NCI-H2081 (cell line): Measurements from ENCODE around the gene NEDD4L.
A peak's percentile ranks its signal among the peaks of the same experiment; 100 is the strongest.
"Not testable (repeated sequence)": the region's sequence is repeated elsewhere in the genome, so short reads cannot be mapped to it uniquely, and the experiment has no call there.

Source experiments
- DNase-seq, 2 experiments: peaks; one replicate each; lab custom pipeline; 2025; lab: John Stamatoyannopoulos, UW

NEDD4L gene

GRCh38 chr18:58241877-58242276 is 197.9 kb downstream of the NEDD4L start:
- DNase-seq, result peak in 1 of 2 experiments; percentile 11

DNA sequence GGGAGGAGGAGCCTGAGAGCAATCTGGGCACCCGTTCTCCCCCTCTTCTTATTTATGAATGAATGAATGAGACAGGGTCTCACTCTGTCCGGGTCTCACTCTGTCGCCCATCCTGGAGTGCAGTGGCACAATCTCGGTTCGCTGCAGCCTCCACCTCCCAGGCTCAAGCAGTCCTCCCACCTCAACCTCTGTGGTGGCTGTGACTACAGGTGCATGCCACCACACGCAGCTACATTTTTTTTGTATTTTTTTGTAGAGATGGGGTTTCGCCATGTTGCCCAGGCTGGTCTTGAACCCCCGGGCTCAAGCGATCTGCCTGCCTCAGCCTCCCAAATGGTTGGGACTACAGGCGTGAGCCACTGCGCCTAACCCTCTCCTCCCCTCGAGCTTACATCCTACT is 198.4 kb downstream of the NEDD4L start:
- DNase-seq, result no peak

DNA sequence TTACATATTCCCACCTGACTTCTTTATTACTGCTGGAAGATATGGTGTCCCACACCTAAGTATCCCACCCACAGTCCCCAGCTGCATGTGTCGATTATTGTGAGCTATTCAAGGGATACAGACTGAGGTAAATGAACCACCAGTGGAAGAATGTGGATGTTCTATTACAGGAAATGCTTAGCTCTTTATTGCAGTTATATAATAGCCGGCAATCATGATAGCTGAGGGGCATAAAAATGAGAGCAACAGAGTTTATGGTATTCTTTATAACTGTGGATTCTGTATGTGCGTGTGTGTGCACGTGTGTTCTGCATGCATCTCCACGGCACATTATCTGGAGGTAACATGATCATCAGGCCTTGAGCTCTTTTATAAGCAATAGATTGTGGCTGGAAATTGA is 198.9 kb downstream of the NEDD4L start:
- no peak for DNase-seq

GRCh38 chr18:58243401-58243800 is 199.4 kb downstream of the NEDD4L start:
- DNase-seq, result no peak

DNA sequence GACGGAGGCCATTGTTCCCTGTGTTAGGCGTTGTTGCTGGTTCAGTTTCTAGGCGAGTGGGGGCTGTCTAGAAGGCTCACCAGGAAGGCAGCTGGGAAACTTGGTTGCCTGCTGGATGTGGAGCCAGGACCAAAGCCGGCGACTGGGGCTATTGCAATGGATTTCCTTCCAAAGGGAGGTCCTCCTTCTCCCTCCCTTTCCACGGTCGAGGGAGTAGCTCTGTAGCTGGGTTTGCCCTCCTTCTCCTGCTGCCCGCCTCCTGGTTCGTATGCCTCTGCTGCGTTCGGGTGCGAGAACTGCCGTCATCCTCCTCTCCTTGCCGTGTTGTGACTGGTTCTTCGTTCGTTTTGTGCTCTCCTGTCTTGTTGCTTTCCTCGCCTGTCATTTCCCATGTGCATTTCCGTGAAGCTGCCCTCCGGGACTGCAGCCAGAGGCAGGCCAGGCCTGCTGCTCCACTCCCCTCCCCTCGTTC is 203.4 kb downstream of the NEDD4L start:
- DNase-seq, result no peak

- DNase-seq, result no peak
Observed at GRCh38 chr18:58249712-58250111, 205.7 kb downstream of the NEDD4L start.

GRCh38 chr18:58251416-58251815 is 207.4 kb downstream of the NEDD4L start:
- no peak for DNase-seq

- no peak for DNase-seq
Observed at GRCh38 chr18:58252166-58252565, 208.1 kb downstream of the NEDD4L start.

DNA sequence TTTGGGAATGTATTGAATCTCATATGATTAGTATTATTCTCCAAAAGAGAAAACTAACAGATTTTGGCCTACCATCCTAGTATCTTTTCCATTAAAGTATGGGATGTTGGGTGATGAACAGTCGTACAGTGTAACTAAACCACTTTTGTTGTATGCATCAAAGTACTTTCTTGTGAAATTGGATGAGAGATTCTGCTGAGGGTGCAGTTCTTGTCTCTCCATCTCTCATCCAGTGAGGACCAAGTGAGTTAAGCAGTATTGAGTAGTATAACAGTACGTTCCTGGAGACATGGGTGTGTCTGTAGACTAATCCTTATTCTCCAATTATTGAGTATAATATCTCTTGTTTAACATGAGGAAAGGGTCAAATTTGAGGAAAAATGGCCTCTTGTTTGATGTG is 209.3 kb downstream of the NEDD4L start:
- DNase-seq, result no peak

DNA sequence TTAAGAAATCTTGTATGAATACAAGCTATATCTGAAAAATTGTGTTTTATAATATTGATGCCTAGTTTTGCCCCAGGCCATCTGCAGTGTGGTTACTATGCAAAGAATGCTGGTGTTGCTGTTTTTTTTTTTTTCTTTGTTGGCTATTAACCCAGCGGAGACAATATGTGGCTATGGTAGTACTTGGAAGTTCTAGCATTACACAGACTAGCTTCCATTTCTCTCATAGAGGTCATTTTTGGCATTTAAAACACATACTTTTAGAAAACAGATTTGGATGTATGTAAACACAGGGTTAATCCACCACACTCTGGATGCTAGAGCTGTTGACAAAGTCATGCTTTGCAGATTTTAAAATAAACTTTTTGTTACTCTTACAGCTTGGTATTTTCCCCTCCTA is 209.8 kb downstream of the NEDD4L start:
- DNase-seq, result no peak

DNA sequence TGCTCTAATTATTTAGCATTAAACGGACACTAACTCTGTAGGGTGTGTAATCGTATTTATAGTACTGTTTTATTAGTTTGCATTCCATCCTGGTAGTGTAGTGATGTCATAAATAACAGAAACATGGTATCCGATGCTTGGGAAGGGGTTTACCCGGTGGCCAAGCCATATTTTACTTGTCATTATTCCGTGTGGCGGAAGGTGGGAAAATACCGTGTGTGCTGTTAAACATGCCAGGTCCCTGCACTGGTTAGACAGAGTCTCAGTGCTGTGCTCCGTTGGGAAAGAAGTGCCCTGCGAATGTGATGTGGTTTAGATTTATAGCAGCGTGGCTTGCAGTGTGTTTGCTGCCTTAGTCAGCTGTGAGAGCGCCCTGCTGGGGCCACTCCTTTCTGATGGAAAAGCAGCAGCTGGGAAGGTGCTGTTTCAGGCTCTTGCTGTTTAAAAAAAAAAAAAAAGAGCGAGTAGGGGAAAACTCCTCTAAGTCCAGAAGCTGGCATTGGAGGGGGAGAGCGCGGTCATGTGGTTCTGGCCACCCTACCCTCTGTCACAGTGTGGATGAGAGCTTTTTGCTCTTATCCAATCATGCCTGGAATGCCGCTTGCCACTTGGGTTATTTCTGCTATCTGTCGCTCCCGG is 211.0 kb downstream of the NEDD4L start:
- DNase-seq, result no peak

DNA sequence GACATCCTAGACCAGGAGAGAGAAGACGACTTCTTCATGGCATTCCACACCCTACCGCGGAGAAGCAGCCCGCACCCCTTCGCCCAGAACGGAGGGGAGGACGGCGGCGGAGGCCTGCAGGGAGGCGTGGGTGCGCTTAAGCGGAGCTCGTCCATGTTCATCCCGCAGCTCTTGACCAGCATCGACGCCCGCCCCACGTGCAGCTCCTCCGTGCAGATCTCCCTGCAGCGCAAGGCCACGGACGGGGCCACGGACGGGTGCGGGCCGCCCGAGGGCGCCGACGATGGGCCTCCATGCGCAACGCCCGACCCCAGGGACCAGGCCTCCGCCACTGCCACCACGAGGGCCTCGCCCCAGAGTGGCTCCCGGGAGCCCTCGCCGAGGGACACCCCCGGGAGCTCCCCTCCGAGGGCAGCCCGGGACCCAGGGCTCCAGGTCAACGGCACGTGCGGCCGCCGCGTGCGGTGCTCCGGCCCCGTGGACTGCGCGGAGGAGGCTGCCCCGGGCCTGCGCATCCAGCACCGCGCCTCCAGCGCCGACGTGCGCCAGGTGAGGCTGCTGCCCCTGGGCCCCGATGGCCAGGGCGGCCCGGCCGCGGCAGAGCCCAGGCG is 211.8 kb downstream of the NEDD4L start:
- DNase-seq, result no peak

GRCh38 chr18:58256316-58257080 is 212.5 kb downstream of the NEDD4L start:
- no peak for DNase-seq

GRCh38 chr18:58257461-58257860 is 213.4 kb downstream of the NEDD4L start:
- no peak for DNase-seq

DNA sequence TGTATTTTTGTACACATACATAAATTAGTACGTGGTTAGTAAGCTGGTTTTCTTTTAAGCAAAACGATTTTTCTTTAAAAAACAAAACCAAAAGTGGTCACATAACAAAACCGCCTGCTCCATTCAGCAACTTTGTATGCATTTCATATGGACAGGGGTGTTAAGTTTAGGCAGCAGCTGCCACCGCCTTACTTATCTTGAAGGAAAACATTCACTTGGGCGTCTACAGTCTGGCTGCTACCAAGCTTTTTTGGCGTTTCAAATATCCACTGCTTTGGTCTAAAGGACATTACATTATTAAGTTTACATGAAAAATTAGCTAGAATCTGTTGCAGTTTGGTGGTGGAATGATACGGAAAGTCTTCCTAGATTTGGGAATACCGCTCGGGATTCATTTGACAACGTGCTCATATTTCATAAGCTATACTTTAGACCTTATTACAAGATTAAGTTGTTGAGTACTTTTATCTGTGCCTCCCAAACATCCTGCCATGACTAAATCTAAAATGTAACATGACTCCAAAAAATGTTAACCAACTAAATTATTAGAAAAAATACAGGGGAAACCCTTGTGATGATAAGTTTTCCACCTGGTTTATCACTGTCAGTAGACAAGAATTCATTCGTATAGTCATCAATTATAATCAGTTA is 214.8 kb downstream of the NEDD4L start:
- no peak for DNase-seq

GRCh38 chr18:58263055-58263957 is 219.3 kb downstream of the NEDD4L start:
- DNase-seq, result no peak

GRCh38 chr18:58264075-58264474 is 220.0 kb downstream of the NEDD4L start:
- DNase-seq, result no peak

GRCh38 chr18:58264840-58265239 is 220.8 kb downstream of the NEDD4L start:
- no peak for DNase-seq

- DNase-seq, result not testable (repeated sequence)
Observed at GRCh38 chr18:58265489-58265888, 221.5 kb downstream of the NEDD4L start.

GRCh38 chr18:58266291-58266690 is 222.3 kb downstream of the NEDD4L start:
- no peak for DNase-seq

DNA sequence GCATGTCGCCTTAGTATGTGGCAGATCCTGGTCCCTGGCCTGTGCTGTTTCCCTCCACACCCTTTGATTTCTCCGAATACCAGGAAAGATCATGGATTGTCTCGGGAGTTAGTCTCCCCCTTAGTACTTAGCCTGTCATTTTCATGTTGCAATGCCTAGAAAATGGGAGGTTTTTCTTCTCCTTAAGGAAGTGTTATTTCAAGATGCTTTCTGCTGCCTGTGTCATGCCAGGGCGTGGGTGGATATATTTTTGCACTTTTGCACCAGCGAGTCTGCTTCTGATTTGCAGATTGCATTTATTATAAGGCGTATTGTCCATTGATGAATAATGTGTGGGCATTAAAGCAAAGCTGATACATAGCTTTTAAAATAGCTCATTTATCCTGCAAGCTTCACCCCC is 223.5 kb downstream of the NEDD4L start:
- DNase-seq, result no peak

GRCh38 chr18:58268849-58269248 is 224.8 kb downstream of the NEDD4L start:
- DNase-seq, result no peak
